Iris pigment epithelial cell (primary cell): Measurements from ENCODE around the gene GATAD2B.
"Not testable (repeated sequence)": the region's sequence is repeated elsewhere in the genome, so short reads cannot be mapped to it uniquely, and the experiment has no call there.

Experiments
- DNase-seq: peaks from one replicate; pipeline ENCODE4 v3.0.0-alpha.2; 2011; ENCODE audit warnings: low read depth

Gene GATAD2B

GRCh38 chr1:153888533-153888932, 34.2 kb downstream of the GATAD2B start:
- peak; percentile 16 for DNase-seq

- DNase-seq: no peak
These were observed 36.6 kb downstream of the GATAD2B start for GRCh38 chr1:153886127-153886526.

GRCh38 chr1:153883223-153883622, 39.5 kb downstream of the GATAD2B start:
- DNase-seq: no peak

- DNase-seq: no peak
These were observed 40.4 kb downstream of the GATAD2B start for GRCh38 chr1:153882296-153882912.

GRCh38 chr1:153881751-153882150, 41.0 kb downstream of the GATAD2B start:
- peak; percentile 56 for DNase-seq

GRCh38 chr1:153880962-153881361, 41.8 kb downstream of the GATAD2B start:
- peak; percentile 96 for DNase-seq

- DNase-seq: no peak
These were observed 42.7 kb downstream of the GATAD2B start for GRCh38 chr1:153880024-153880423.

GRCh38 chr1:153877112-153877511, 45.7 kb downstream of the GATAD2B start:
- no peak for DNase-seq

GRCh38 chr1:153872934-153873333, 49.8 kb downstream of the GATAD2B start:
- DNase-seq: no peak

- no peak for DNase-seq
These were observed 50.4 kb downstream of the GATAD2B start for GRCh38 chr1:153872331-153872730.

GRCh38 chr1:153869486-153869885, 53.3 kb downstream of the GATAD2B start:
- DNase-seq: no peak

- DNase-seq: peak; percentile 72
These were observed 56.5 kb downstream of the GATAD2B start for GRCh38 chr1:153866045-153866850.

GRCh38 chr1:153860285-153860684, 62.5 kb downstream of the GATAD2B start:
- DNase-seq: no peak

GRCh38 chr1:153857505-153857904, 65.3 kb downstream of the GATAD2B start:
- DNase-seq: no peak

- no peak for DNase-seq
These were observed 66.0 kb downstream of the GATAD2B start for GRCh38 chr1:153856763-153857162.

- DNase-seq: no peak
These were observed 70.6 kb downstream of the GATAD2B start for GRCh38 chr1:153852170-153852569.

- DNase-seq: no peak
These were observed 73.1 kb downstream of the GATAD2B start for GRCh38 chr1:153849487-153850185.

GRCh38 chr1:153848805-153849204, 74.0 kb downstream of the GATAD2B start:
- DNase-seq: no peak

- DNase-seq: no peak
These were observed 77.6 kb downstream of the GATAD2B start for GRCh38 chr1:153845158-153845557.

- not testable (repeated sequence) for DNase-seq
These were observed 78.4 kb downstream of the GATAD2B start for GRCh38 chr1:153844349-153844748.

GRCh38 chr1:153842006-153842471, 80.7 kb downstream of the GATAD2B start:
- peak; percentile 19 for DNase-seq

- peak; percentile 60 for DNase-seq
These were observed 81.2 kb downstream of the GATAD2B start for GRCh38 chr1:153841463-153841994.

GRCh38 chr1:153840774-153841173, 82.0 kb downstream of the GATAD2B start:
- DNase-seq: not testable (repeated sequence)
